AML-193 (cell line): ENCODE results near the gene PPIF.

Experiments
- DNase-seq, 2 experiments: peaks; one replicate each; lab custom pipeline; 2025; lab: John Stamatoyannopoulos, UW

The PPIF gene

GRCh38 chr10:79386637-79387465 lies 39.6 kb downstream of the PPIF start:
- DNase-seq, result no peak

- no peak for DNase-seq
These were observed 40.3 kb downstream of the PPIF start for GRCh38 chr10:79387466-79387973.

GRCh38 chr10:79387974-79388850 lies 40.9 kb downstream of the PPIF start:
- DNase-seq, result no peak

- no peak for DNase-seq
These were observed 42.8 kb downstream of the PPIF start for GRCh38 chr10:79390057-79390456.

- DNase-seq, result no peak
These were observed 43.4 kb downstream of the PPIF start for GRCh38 chr10:79390551-79391229.

- DNase-seq, result no peak
These were observed 44.2 kb downstream of the PPIF start for GRCh38 chr10:79391231-79392019.

- DNase-seq, result no peak
These were observed 44.7 kb downstream of the PPIF start for GRCh38 chr10:79392020-79392398.

GRCh38 chr10:79392506-79393176 lies 45.4 kb downstream of the PPIF start:
- no peak for DNase-seq

GRCh38 chr10:79393221-79393923 lies 46.1 kb downstream of the PPIF start:
- no peak for DNase-seq

GRCh38 chr10:79393924-79394610 lies 46.8 kb downstream of the PPIF start:
- DNase-seq, result no peak

- DNase-seq, result no peak
These were observed 47.4 kb downstream of the PPIF start for GRCh38 chr10:79394664-79395063.

GRCh38 chr10:79396520-79396919 lies 49.3 kb downstream of the PPIF start:
- no peak for DNase-seq

GRCh38 chr10:79397051-79397450 lies 49.8 kb downstream of the PPIF start:
- DNase-seq, result no peak

GRCh38 chr10:79397575-79398303 lies 50.5 kb downstream of the PPIF start:
- DNase-seq, result no peak

GRCh38 chr10:79398642-79399041 lies 51.4 kb downstream of the PPIF start:
- no peak for DNase-seq

- no peak for DNase-seq
These were observed 52.1 kb downstream of the PPIF start for GRCh38 chr10:79399223-79399831.

- DNase-seq, result peak; percentile 39 to 60
These were observed 53.1 kb downstream of the PPIF start for GRCh38 chr10:79400146-79401004.
